ENCODE data around the gene DCAF4.

The DCAF4 gene

DNA sequence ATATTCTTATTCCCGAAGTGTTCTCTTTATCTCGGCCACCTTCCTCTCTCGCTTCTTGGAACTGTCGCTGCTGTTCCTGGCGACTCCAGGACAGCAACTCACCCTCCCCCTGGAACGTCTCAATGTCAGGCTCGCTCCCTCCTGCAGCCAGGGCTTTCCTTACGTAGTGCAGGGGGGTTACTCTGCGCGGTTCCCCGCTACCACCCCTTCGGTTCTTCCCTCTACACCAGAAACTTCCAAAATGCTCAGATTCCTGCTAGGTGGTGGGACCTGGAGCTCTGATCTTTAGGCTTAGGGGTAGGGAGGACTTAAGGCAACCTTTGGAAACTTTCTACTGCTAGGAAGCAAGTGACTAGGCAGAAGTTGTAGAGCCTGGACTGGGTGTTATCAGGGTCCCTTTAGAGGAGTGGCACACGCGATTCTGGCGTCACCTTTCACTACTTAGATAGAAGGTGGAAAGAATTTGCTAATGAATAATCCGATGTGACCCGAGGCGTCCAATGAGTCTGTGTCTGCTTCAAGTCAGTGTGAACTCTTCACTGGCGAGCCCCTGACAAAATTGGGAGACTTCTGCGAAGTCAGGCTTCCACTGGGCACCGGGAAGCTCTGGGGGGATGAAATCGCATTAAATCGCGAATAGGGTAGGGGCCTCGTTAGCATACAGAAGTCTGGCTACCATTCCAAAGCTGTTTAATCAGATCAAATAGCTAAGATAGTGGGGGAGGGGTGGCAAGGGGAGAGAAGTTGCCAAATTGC is 31.5 kb upstream of the DCAF4 start:
- H3K27ac Mint-ChIP-seq: no peak overlapping the region
- no peaks in the 10 kb centered on the region for H3K9me3 Mint-ChIP-seq
- DNase-seq: peak; percentile 48
- H3K27me3 Mint-ChIP-seq (ENCODE audit: low read depth, poor library complexity): peaks cover 7% of the 10 kb centered on the region
- TF ChIP-seq, protein P1, sequence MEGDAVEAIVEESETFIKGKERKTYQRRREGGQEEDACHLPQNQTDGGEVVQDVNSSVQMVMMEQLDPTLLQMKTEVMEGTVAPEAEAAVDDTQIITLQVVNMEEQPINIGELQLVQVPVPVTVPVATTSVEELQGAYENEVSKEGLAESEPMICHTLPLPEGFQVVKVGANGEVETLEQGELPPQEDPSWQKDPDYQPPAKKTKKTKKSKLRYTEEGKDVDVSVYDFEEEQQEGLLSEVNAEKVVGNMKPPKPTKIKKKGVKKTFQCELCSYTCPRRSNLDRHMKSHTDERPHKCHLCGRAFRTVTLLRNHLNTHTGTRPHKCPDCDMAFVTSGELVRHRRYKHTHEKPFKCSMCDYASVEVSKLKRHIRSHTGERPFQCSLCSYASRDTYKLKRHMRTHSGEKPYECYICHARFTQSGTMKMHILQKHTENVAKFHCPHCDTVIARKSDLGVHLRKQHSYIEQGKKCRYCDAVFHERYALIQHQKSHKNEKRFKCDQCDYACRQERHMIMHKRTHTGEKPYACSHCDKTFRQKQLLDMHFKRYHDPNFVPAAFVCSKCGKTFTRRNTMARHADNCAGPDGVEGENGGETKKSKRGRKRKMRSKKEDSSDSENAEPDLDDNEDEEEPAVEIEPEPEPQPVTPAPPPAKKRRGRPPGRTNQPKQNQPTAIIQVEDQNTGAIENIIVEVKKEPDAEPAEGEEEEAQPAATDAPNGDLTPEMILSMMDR (IDR thresholded peaks at IDR 0.05): no peak
- peak overlapping the region; percentile 92 for H3K4me3 Mint-ChIP-seq
- H3K4me1 Mint-ChIP-seq: peaks cover 57% of the 10 kb centered on the region
- no peaks in the 10 kb centered on the region for H3K36me3 Mint-ChIP-seq (ENCODE audit: low read depth)

DNA sequence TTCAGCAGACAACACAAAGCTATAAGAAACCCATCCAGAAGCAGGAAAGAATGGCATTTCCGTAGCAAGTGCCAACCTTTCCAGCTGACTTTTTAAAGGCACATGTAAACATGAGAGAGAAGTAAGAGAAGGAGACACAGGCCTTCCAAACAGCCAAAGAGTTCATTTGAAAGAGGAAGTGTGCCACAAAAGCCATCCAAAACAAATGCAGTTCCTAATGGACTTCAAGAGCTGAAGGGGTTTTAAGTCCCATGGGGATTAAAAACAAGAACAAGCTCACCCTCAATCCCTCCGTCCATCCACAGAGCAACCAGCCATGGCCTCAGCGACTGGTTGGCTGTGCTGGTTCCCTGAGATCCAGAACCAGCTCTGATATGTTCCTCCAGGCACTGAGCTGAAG is 27.8 kb upstream of the DCAF4 start:
- Mint-ChIP-seq H3K4me1 (peaks cover 41% of the 10 kb centered on the region), H3K4me3 (no peak overlapping the region), H3K27ac (no peak overlapping the region), H3K27me3 (ENCODE audit: low read depth, poor library complexity) (no peaks in the 10 kb centered on the region), H3K36me3 (ENCODE audit: low read depth) (no peaks in the 10 kb centered on the region), H3K9me3 (peaks cover 4% of the 10 kb centered on the region)
- no peak for DNase-seq
- TF ChIP-seq, protein P1 (IDR thresholded peaks at IDR 0.05): no peak

DNA sequence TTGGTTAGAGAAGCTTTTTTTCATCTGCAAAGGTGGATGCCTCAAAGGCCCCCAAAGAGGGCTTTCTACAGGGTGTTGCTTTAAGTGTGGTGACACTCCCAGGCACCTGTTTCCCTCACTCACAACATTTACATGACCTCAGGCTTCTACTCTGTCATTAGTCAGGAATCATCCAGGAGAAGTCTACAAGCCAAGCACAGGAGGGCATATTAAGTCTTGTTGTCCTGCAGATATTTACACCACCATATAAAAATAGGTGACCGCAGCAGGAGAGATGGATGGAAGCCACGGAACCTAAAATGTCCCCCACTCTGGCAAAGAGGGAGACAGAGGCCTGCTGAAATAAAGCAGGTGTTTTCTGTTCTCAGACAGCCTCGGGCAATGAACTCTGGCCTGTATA is 24.9 kb upstream of the DCAF4 start:
- no peaks in the 10 kb centered on the region for H3K27me3 Mint-ChIP-seq (ENCODE audit: low read depth, poor library complexity)
- H3K27ac Mint-ChIP-seq: no peak overlapping the region
- TF ChIP-seq, protein P1 (IDR thresholded peaks at IDR 0.05): no peak
- H3K4me3 Mint-ChIP-seq: no peak overlapping the region
- H3K9me3 Mint-ChIP-seq: peaks cover 4% of the 10 kb centered on the region
- peaks cover 31% of the 10 kb centered on the region for H3K4me1 Mint-ChIP-seq
- DNase-seq: no peak
- no peaks in the 10 kb centered on the region for H3K36me3 Mint-ChIP-seq (ENCODE audit: low read depth)

DNA sequence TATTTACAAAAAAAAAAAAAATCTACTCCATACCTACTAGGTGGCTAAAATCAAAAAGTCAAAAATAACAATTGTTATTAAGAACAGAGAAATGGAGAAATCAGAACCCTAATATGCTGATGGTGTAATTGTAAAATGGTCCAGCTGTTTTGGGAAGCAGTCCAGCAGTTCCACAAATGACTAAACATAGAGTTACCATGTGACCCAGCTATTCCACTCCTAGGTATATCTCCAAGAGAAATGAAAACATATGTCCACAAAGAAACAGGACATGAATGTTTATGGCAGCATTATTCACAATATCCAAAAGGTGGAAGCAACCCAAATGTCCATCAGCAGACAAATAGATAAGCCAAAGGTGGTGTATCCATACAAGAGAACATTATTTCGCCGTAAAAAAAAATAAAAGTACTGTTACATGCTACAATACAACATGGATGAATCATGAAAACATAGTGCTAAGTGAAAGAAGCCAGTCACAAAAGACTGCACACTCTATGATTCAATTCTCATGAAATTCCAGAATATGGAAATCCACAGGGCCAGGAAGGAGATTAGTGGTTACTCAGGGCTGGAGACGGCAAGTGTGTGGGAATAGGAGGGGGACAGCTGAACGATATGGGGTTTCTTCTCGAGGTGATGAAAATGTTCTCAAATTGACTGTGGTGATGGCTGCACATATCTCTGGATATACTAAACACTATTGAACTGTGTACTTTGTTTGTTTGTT is 23.3 kb upstream of the DCAF4 start:
- H3K4me1 Mint-ChIP-seq: peaks cover 47% of the 10 kb centered on the region
- TF ChIP-seq, protein P1 (IDR thresholded peaks at IDR 0.05): no peak
- no peaks in the 10 kb centered on the region for H3K36me3 Mint-ChIP-seq (ENCODE audit: low read depth)
- H3K4me3 Mint-ChIP-seq: no peak overlapping the region
- H3K9me3 Mint-ChIP-seq: peaks cover 4% of the 10 kb centered on the region
- no peak for DNase-seq
- H3K27me3 Mint-ChIP-seq (ENCODE audit: low read depth, poor library complexity): no peaks in the 10 kb centered on the region
- H3K27ac Mint-ChIP-seq: no peak overlapping the region

DNA sequence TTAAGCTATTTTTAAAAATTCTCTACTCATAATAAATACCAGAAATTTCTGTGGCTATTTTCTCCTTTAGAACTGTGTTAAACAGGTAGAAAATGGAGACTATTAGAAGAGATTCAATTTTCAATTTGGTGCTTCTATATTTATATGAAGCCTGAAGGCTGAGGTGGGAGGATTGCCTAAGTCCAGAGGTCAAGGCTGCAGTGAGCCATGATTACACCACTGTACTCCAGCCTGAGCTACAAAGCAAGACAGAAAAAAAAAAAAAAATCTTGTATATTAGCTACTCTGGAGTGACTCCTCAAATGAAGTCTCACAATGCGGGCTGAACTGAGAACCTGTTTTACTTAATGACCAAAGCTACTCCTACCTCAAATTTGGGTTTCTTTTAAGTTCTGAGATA is 22.5 kb upstream of the DCAF4 start:
- no peak overlapping the region for H3K4me3 Mint-ChIP-seq
- H3K4me1 Mint-ChIP-seq: peaks cover 47% of the 10 kb centered on the region
- no peak overlapping the region for H3K27ac Mint-ChIP-seq
- H3K27me3 Mint-ChIP-seq (ENCODE audit: low read depth, poor library complexity): no peaks in the 10 kb centered on the region
- no peaks in the 10 kb centered on the region for H3K36me3 Mint-ChIP-seq (ENCODE audit: low read depth)
- DNase-seq: no peak
- H3K9me3 Mint-ChIP-seq: peaks cover 4% of the 10 kb centered on the region
- TF ChIP-seq, protein P1 (IDR thresholded peaks at IDR 0.05): no peak
